LoVo (cell line): ENCODE measurements around the gene PLCB3.

Experiments used
- DNase-seq: peaks from one replicate; pipeline ENCODE4 v3.0.0-alpha.2; 2016; ENCODE audit warnings: low spot score

The PLCB3 gene

GRCh38 chr11:64288353-64288750, 37.0 kb downstream of the PLCB3 start:
- no peak for DNase-seq

DNA sequence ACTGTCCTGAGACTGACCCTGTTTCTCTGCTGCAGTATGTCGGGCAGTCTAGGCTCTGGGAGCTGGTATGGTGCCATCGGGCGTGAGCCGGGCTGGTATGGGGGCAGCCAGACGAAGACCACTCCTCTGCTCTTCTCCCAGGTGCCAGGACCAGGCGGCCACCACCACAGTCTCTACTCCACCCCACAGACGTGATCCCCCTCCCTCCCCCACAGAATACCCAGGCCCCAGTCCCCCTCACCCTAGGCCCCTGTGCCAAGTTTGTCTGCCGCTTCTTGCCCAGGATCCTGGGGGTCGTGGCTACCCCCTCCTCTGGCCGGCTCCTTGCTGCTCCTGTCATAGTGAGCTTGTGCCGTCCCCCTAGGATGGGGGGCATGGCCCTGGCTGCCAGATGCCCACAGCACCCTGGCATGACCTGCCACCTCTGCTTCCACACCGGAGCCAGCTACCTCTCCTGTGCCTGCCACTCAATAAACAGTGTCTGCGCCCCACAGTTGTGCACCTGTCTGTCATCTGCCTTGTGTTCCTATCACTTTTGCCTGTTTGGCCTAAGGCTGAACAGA, 37.8 kb downstream of the PLCB3 start:
- DNase-seq: no peak

DNA sequence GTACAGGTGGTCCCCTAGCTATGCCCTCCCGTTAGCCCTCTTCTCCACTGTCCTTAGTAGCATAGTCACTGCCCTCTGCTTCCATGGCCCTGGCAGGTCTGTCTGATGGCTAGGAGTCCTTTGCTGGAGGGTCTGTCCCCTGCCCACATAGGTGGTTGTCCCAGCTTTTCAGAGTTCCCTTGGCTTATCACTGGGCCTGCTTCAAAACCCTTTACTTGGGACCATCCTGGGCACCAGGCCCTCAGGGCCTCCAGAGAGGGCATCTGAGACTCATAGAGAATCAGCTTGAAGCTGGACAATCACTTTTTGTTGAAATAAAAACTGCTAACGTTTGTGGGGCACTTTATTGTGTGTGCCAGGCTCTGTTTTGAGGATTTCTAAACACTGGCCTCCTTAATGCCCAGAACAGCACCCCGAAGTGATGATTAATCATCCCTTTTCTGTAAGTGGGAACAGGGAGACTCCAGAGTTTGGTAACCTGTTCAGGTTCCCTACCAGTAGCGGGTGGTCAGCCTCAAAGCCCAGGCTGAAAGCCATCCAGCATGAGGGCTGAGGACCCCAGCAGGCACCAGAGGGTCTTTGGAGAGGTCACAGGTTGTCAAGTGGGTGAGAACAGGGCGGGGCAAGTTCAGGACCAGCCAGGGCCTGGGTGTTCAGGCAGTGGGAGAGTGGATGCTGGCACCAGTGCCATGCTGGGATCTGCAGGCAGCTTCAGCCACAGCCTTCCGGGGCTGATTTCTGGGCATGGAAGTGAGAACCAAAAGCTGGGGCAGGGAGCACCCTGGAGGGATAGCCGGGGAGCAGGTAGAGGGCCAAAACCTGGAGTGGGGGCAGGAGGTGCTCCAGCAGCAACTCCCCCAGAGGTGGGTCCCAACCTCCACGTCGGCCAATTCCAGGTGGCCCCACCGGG, 39.3 kb downstream of the PLCB3 start:
- DNase-seq: no peak

DNA sequence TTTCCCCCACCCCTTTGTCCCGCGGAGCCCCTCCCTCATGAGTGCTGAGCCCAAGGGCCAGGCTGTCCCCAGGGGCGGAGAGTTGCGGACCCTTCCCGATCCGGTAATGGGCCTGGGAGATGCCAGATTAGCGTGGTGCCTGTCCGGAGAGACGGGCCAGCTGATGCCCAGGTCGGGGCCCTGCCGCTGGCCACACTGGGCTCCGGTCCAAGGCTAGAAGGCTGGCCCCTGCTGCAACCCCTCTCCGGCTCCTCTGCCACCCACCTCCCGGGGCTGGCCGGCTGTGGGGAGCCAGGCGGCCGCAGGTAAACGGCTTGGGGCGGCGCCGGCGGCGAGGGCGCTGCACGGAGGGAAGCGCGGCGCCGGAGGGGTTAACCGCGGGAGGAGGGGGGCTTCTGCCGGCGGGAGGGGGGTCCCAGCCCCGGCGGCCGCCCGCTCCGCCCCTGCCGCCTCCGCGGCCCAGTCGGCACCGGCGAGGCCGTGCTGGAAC, 40.0 kb downstream of the PLCB3 start, which contains the start of gene KCNK4:
TSS of gene KCNK4 (plus strand) at position 41 of the 490 bp plus-strand sequence. CDS start 1,717 bp downstream, outside the sequence.
- no peak for DNase-seq

DNA sequence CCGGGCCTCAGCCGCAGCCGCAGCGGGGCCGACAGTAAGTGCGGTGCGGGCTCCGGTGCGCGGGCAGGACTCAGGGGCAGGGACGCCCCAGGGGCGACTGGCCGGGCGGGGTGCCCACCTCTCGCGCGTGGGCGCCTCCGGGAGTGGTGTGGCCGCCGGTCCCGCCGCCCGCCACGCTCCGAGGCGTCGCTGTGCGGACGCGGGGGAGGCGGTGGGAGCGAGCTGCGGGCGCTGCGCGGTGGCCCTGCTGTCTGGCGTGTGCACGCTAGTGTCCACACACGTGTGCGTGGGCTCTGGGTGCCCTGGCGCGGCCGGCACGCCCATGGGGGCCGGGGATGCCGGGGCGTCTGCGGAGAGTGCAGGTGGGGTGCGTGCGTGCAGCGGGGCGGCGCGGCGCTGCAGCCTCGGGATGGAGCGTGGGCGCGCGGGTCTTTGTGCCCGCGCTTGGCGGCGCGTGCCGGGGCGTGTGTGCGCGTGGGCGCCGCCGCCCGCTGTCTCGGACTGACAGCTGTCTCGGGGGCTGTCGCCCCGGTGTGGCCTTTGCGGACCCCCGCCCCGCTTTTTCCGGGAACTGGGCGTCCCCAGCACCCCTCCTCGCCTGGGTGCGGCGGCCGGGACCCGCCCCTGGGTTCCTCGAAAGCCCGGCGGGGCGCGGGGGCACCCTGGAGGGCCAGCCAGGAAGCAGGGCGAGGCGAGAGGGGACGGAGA, 40.6 kb downstream of the PLCB3 start:
- DNase-seq: no peak

GRCh38 chr11:64292460-64293254, 41.3 kb downstream of the PLCB3 start:
- DNase-seq: no peak

GRCh38 chr11:64294774-64295173, 43.4 kb downstream of the PLCB3 start:
- DNase-seq: no peak

GRCh38 chr11:64295760-64296159, 44.4 kb downstream of the PLCB3 start:
- DNase-seq: no peak

GRCh38 chr11:64296236-64296635, 44.9 kb downstream of the PLCB3 start:
- DNase-seq: no peak

- DNase-seq: no peak
Measured at GRCh38 chr11:64296830-64297698, 45.7 kb downstream of the PLCB3 start.

- DNase-seq: no peak
Measured at GRCh38 chr11:64297699-64298358, 46.5 kb downstream of the PLCB3 start.

- DNase-seq: no peak
Measured at GRCh38 chr11:64298966-64299846, 47.9 kb downstream of the PLCB3 start.

- no peak for DNase-seq
Measured at GRCh38 chr11:64299847-64300648, 48.7 kb downstream of the PLCB3 start, which contains the start of gene CATSPERZ. Gene CATSPERZ (plus strand): TSS chr11:64300358. CDS start chr11:64300411, 53 bp downstream.

DNA sequence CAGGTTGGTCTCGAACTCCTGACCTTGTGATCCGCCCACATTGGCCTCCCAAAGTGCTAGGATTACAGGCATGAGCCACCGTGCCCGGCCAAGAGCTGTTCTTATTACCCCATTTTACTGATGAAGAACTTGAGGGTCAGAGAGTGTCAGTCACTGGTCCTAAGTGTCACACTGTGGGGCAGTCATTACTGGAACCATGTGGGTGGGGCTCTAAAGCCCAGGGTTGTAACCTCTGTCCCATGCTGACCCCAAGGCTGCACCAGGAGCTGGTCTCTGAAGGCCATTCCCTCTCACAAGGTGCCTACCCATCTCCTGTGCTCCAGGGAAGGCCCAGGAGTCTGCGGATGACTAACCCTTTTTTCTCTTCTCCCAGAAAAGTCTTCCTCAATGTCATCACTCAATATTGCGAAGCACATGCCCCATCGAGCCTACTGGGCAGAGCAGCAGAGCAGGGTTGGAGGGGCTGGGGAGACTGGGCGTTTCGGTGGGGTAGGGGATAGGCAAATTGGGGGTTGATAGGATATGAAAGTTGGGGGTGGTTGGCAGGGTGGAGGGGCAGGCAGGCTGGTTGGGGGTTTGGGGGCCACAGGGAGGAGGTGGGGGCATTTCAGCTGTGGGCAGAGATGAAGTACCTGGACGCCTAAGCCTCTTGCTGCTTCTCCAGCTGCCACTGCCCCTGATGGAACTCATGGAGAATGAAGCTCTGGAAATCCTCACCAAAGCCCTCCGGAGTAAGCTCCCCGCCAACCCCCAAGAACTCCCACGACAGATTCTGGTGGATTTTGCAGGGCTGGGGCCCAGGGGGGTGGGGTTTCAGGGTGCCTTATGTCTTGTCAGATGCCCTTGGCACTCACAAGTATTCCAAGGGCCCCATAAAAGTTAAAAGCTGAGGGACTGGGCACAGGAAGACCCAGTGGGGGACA, 52.0 kb downstream of the PLCB3 start:
- no peak for DNase-seq

DNA sequence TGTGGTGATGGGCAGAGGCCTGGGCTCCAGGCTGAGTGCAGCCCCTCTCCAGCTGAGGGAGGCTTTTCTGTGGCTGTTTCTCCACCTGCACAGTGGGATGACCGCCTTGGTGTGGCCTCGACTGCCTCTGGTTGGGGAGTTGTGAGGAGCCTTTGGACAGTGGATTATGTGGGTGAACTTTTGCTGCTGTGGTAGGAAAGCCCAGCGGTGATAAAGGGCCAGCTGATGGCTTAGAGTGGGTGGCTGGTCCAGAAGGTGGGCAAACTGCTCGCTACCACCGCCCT, 52.6 kb downstream of the PLCB3 start:
- no peak for DNase-seq

DNA sequence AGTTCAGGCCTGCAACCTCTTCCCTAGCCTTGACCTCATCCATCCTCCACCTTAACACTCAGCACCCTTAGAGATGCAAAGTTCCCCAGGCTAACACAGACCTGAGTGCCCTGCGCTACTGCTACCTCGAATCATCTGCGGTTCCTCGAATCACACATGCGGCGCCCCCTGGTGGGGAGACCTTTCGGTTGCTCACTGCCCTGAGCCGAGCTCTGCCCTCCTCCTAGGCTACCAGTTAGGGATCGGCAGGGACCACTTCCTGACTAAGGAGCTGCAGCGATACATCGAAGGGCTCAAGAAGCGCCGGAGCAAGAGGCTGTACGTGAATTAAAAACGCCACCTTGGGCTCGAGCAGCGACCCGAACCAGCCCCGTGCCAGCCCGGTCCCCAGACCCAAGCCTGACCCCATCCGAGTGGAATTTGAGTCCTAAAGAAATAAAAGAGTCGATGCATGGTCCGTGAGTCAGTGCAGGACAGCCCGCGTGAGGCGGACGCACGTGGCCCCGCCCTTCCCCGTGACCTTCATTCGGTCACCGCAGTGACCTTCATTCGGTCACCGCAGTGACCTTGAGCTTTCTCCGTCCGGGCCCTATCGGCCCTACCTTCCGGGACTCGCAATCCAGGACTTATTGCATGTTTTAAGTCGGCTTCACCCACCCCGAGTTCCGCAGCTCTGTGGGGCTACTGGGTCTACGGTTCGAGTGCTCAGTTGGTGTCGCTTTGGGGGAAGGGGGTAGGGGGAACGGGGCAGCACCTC, 53.2 kb downstream of the PLCB3 start:
- peak; percentile 86 for DNase-seq
